Keratinocyte (primary cell): Measurements from ENCODE around the gene SH2D4B.

Experiments used
- CTCF ChIP-seq, 3 experiments: IDR thresholded peaks in 1 of 3; conservative IDR thresholded peaks in 1 of 3; optimal IDR thresholded peaks in 1 of 3; 2 replicates in 2 of 3; 3 replicates in 1 of 3; pipeline versions ENCODE3 to v1.5.1; 2011; ENCODE audit warnings: low read length in 3 of 3, mild to moderate bottlenecking in 3 of 3, moderate library complexity in 2 of 3, control low read depth in 1 of 3, inconsistent platforms in 1 of 3; ENCODE audit not compliant: insufficient read depth in 2 of 3; ENCODE audit errors: extremely low read depth in 1 of 3
- EZH2 ChIP-seq: IDR thresholded peaks from one replicate; pipeline ENCODE4 v1.6.1; 2012; ENCODE audit warnings: inconsistent platforms, mild to moderate bottlenecking, low read length, moderate library complexity

DNA sequence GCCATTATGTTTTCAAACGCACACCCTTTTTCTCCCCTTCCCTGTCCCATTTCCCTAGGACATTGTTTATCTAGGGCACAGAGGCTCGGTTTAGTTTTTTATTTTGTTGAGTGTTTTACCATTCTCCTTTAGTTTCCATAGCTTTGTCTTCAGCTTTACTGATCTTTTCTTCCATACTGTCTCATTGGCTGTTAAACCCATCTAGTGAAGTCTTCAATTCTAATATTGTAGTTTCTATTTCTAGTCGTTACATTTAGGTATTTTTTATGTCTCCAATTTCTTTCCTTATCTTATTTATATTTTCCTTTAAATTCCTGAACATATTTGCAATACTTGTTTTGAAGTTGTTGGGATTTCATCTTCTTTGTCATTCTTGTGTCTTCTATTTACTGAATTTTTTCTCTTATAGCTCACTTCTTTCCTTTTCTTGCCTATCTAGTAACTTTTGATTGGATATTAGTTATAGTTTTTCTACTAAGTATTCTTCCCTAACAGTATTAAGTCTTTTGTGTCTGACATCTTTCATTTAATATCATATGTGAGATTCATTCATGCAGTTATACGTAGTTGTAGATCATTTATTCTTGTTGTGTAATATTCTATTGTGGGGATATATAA, 41.0 kb upstream of the SH2D4B start:
- TF ChIP-seq EZH2: no peak
- TF ChIP-seq CTCF (optimal IDR thresholded peaks at IDR 0.05 in 1 of 3, IDR thresholded peaks at IDR 0.05 in 1 of 3, conservative IDR thresholded peaks at IDR 0.05 in 1 of 3; ENCODE audit: extremely low read depth in 1 of 3, insufficient read depth in 2 of 3, low read length in 3 of 3): no peak
